ENCODE data around the gene WDR37.

Gene WDR37

GRCh38 chr10:1170867-1171180, 114.6 kb downstream of the WDR37 start:
- FAIRE-seq (no peak), DNase-seq (ENCODE audit: insufficient read length, low spot score) (no peak)
- TF ChIP-seq CTCF (IDR thresholded peaks at IDR 0.05; ENCODE audit: insufficient read depth, missing control alignments), result no peak

- FAIRE-seq (no peak), DNase-seq (ENCODE audit: insufficient read length, low spot score) (no peak)
- TF ChIP-seq CTCF (IDR thresholded peaks at IDR 0.05; ENCODE audit: insufficient read depth, missing control alignments), result no peak
These were observed 115.0 kb downstream of the WDR37 start for GRCh38 chr10:1171182-1171581.

GRCh38 chr10:1171586-1171985, 115.4 kb downstream of the WDR37 start:
- FAIRE-seq, result no peak
- TF ChIP-seq CTCF (IDR thresholded peaks at IDR 0.05; ENCODE audit: insufficient read depth, missing control alignments), result no peak
- DNase-seq (ENCODE audit: insufficient read length, low spot score), result no peak

- TF ChIP-seq CTCF (IDR thresholded peaks at IDR 0.05; ENCODE audit: insufficient read depth, missing control alignments), result no peak
- FAIRE-seq (no peak), DNase-seq (ENCODE audit: insufficient read length, low spot score) (no peak)
These were observed 116.2 kb downstream of the WDR37 start for GRCh38 chr10:1172256-1172984.

- FAIRE-seq, result no peak
- no peak for DNase-seq (ENCODE audit: insufficient read length, low spot score)
- no peak for TF ChIP-seq CTCF (IDR thresholded peaks at IDR 0.05; ENCODE audit: insufficient read depth, missing control alignments)
These were observed 116.9 kb downstream of the WDR37 start for GRCh38 chr10:1173091-1173490.

GRCh38 chr10:1174022-1174421, 117.8 kb downstream of the WDR37 start:
- FAIRE-seq, result no peak
- no peak for TF ChIP-seq CTCF (IDR thresholded peaks at IDR 0.05; ENCODE audit: insufficient read depth, missing control alignments)
- no peak for DNase-seq (ENCODE audit: insufficient read length, low spot score)

GRCh38 chr10:1175956-1176565, 119.9 kb downstream of the WDR37 start:
- TF ChIP-seq CTCF (IDR thresholded peaks at IDR 0.05; ENCODE audit: insufficient read depth, missing control alignments), result no peak
- DNase-seq (ENCODE audit: insufficient read length, low spot score) (no peak), FAIRE-seq (no peak)

All from D721Med (cell line).